Activated CD4-positive, alpha-beta memory T cell treated with anti-CD3 and anti-CD28 coated beads for 36 hours (primary cell): ENCODE results near the gene FAAP20. TPM values are rescaled to one million over a fixed set of nuclear protein-coding genes. Genes with fewer than 3 reads are reported as not detected.

ENCODE experiments used
- CTCF ChIA-PET: fragments of 350-600 bp; sonication (Branson Sonifier 250); formaldehyde crosslinking; loops from one replicate; lab custom pipeline; 2021; ENCODE audit warnings: antibody characterized with exemption, inconsistent platforms; lab: Charles Lee
- POLR2A ChIA-PET: fragments of 350-600 bp; sonication (Branson Sonifier 250); formaldehyde crosslinking; loops from one replicate; lab custom pipeline; 2021; ENCODE audit warnings: antibody characterized with exemption; lab: Charles Lee
- DNase-seq: peaks from one replicate; pipeline ENCODE4 v3.0.0-alpha.2; 2020
- H3K27ac Mint-ChIP-seq: one replicate; pipeline ENCODE4 v1.8.0; 2021; ENCODE audit warnings: mixed read lengths
- H3K27me3 Mint-ChIP-seq: one replicate; pipeline ENCODE4 v1.8.0; 2021; ENCODE audit warnings: mixed read lengths
- H3K36me3 Mint-ChIP-seq: one replicate; pipeline ENCODE4 v1.8.0; 2021; ENCODE audit warnings: mixed read lengths
- H3K4me1 Mint-ChIP-seq: one replicate; pipeline ENCODE4 v1.8.0; 2021; ENCODE audit warnings: low read depth, mixed read lengths
- H3K4me3 Mint-ChIP-seq: one replicate; pipeline ENCODE4 v1.8.0; 2021; ENCODE audit warnings: mild to moderate bottlenecking, mixed read lengths
- H3K9me3 Mint-ChIP-seq: one replicate; pipeline ENCODE4 v1.8.0; 2021; ENCODE audit warnings: mixed read lengths
- intact Hi-C: fragments of 100-400 bp; cut with micrococcal nuclease; formaldehyde crosslinking; loops from one replicate; pipeline ENCODE4 v1.15.1; 2023
- total RNA-seq, 2 experiments: library from RNA; stranded (reverse); gene quantifications; one replicate each; pipeline ENCODE4 v1.2.3, GENCODE V29; 2021

The FAAP20 gene
- 10 to 100 TPM; 64.9 to 69.8 TPM for total RNA-seq

- H3K4me1 Mint-ChIP-seq, result peaks cover 33% of the 10 kb centered on the region
- H3K4me3 Mint-ChIP-seq, result peak within 1 kb of the TSS; percentile 80
- ChIA-PET CTCF (interaction anchor here (0.6 to 17.1 kb wide), 39 partner anchors 10 to 592 kb away, joined by 3 to 409 read pairs (median 4); partner anchors contain the start of genes MORN1, PEX10, RER1 and SKI), POLR2A (interaction anchor here (0.6 to 1.7 kb wide), 7 partner anchors 20 to 591 kb away, joined by 3 to 12 read pairs (median 4); partner anchors contain the start of genes MORN1, RER1 and SKI)
- peak; percentile 84 for DNase-seq
- H3K27ac Mint-ChIP-seq, result peak within 1 kb of the TSS; percentile 94
- no peaks in the 10 kb centered on the region for H3K9me3 Mint-ChIP-seq
- H3K27me3 Mint-ChIP-seq, result no peaks in the 10 kb centered on the region
- intact Hi-C loops, result loop anchor here (2.0 kb wide), 1 partner anchor 40 kb away; no protein-coding TSS in a partner anchor
- peaks cover 2% of the 10 kb centered on the region for H3K36me3 Mint-ChIP-seq
Measured at GRCh38 chr1:2194319-2194897, at the start of gene FAAP20. Gene FAAP20, minus strand, starts transcription at chr1:2194772. Its CDS starts 23 bp downstream, at chr1:2194749.

- no peak for DNase-seq
- intact Hi-C loops, result no loop called here
Measured at GRCh38 chr1:2242814-2243725, 48.5 kb upstream of the FAAP20 start.

GRCh38 chr1:2241820-2242219 lies 47.2 kb upstream of the FAAP20 start:
- Mint-ChIP-seq H3K36me3 (peaks cover 8% of the 10 kb centered on the region), H3K27ac (peak overlapping the region; percentile 10), H3K4me3 (no peak overlapping the region), H3K4me1 (peaks cover 88% of the 10 kb centered on the region), H3K9me3 (no peaks in the 10 kb centered on the region), H3K27me3 (no peaks in the 10 kb centered on the region)
- ChIA-PET CTCF (no interaction called here), POLR2A (interaction anchor here (1.4 kb wide), 2 partner anchors 12 to 58 kb away, joined by 3 read pairs; no protein-coding TSS in a partner anchor)
- intact Hi-C loops, result no loop called here
- DNase-seq, result no peak

More at GRCh38 chr1:2242814-2243725, 48.5 kb upstream of the FAAP20 start:
- Mint-ChIP-seq H3K9me3 (no peaks in the 10 kb centered on the region), H3K4me3 (no peak overlapping the region), H3K27me3 (no peaks in the 10 kb centered on the region), H3K36me3 (peaks cover 8% of the 10 kb centered on the region), H3K27ac (no peak overlapping the region), H3K4me1 (peaks cover 86% of the 10 kb centered on the region)
- CTCF ChIA-PET, result no interaction called here
- POLR2A ChIA-PET, result no interaction called here

- intact Hi-C loops, result no loop called here
- H3K36me3 Mint-ChIP-seq, result peaks cover 7% of the 10 kb centered on the region
- H3K4me1 Mint-ChIP-seq, result peaks cover 91% of the 10 kb centered on the region
- CTCF ChIA-PET, result interaction anchor here (0.5 to 1.1 kb wide), 3 partner anchors 45 to 60 kb away, joined by 3 read pairs; partner anchors contain the start of gene FAAP20
- peak overlapping the region; percentile 76 for H3K27ac Mint-ChIP-seq
- POLR2A ChIA-PET, result interaction anchor here (0.5 to 1.4 kb wide), 7 partner anchors 9 to 971 kb away, joined by 3 to 4 read pairs (median 3); no protein-coding TSS in a partner anchor
- peak overlapping the region; percentile 9 for H3K4me3 Mint-ChIP-seq
- no peaks in the 10 kb centered on the region for H3K27me3 Mint-ChIP-seq
- peak; percentile 59 for DNase-seq
- no peaks in the 10 kb centered on the region for H3K9me3 Mint-ChIP-seq
Measured at GRCh38 chr1:2240270-2241156, 45.9 kb upstream of the FAAP20 start.

- no peak for DNase-seq
- peaks cover 92% of the 10 kb centered on the region for H3K4me1 Mint-ChIP-seq
- CTCF ChIA-PET, result no interaction called here
- no peaks in the 10 kb centered on the region for H3K9me3 Mint-ChIP-seq
- peaks cover 7% of the 10 kb centered on the region for H3K36me3 Mint-ChIP-seq
- intact Hi-C loops, result no loop called here
- H3K27ac Mint-ChIP-seq, result peak overlapping the region; percentile 76
- no peaks in the 10 kb centered on the region for H3K27me3 Mint-ChIP-seq
- POLR2A ChIA-PET, result interaction anchor here (1.1 kb wide), 1 partner anchor 61 kb away, joined by 3 read pairs; no protein-coding TSS in a partner anchor
- H3K4me3 Mint-ChIP-seq, result no peak overlapping the region
Measured at GRCh38 chr1:2239384-2239985, 44.9 kb upstream of the FAAP20 start.

GRCh38 chr1:2239013-2239370 lies 44.4 kb upstream of the FAAP20 start:
- no peak for DNase-seq
- Mint-ChIP-seq H3K27ac (peak overlapping the region; percentile 28), H3K9me3 (no peaks in the 10 kb centered on the region), H3K4me1 (peaks cover 94% of the 10 kb centered on the region), H3K27me3 (no peaks in the 10 kb centered on the region), H3K4me3 (no peak overlapping the region), H3K36me3 (peaks cover 10% of the 10 kb centered on the region)
- ChIA-PET CTCF (no interaction called here), POLR2A (no interaction called here)
- intact Hi-C loops, result no loop called here

- ChIA-PET POLR2A (no interaction called here), CTCF (no interaction called here)
- intact Hi-C loops, result no loop called here
- Mint-ChIP-seq H3K36me3 (peaks cover 10% of the 10 kb centered on the region), H3K27me3 (no peaks in the 10 kb centered on the region), H3K4me1 (peaks cover 95% of the 10 kb centered on the region), H3K4me3 (no peak overlapping the region), H3K9me3 (no peaks in the 10 kb centered on the region), H3K27ac (no peak overlapping the region)
- no peak for DNase-seq
Measured at GRCh38 chr1:2238361-2239012, 43.9 kb upstream of the FAAP20 start.

GRCh38 chr1:2237773-2238172 lies 43.2 kb upstream of the FAAP20 start:
- no peaks in the 10 kb centered on the region for H3K9me3 Mint-ChIP-seq
- ChIA-PET POLR2A (interaction anchor here (1.0 kb wide), 1 partner anchor 9 kb away, joined by 3 read pairs; no protein-coding TSS in a partner anchor), CTCF (interaction anchor here (0.7 kb wide), 1 partner anchor 43 kb away, joined by 5 read pairs; the partner anchor contains the start of gene FAAP20)
- H3K36me3 Mint-ChIP-seq, result peaks cover 11% of the 10 kb centered on the region
- no peak overlapping the region for H3K4me3 Mint-ChIP-seq
- H3K4me1 Mint-ChIP-seq, result peaks cover 93% of the 10 kb centered on the region
- H3K27ac Mint-ChIP-seq, result peak overlapping the region; percentile 80
- H3K27me3 Mint-ChIP-seq, result no peaks in the 10 kb centered on the region
- intact Hi-C loops, result no loop called here
- no peak for DNase-seq

GRCh38 chr1:2236695-2237677 lies 42.4 kb upstream of the FAAP20 start:
- intact Hi-C loops, result no loop called here
- H3K9me3 Mint-ChIP-seq, result no peaks in the 10 kb centered on the region
- H3K27me3 Mint-ChIP-seq, result no peaks in the 10 kb centered on the region
- peak; percentile 69 for DNase-seq
- peaks cover 13% of the 10 kb centered on the region for H3K36me3 Mint-ChIP-seq
- H3K27ac Mint-ChIP-seq, result peak overlapping the region; percentile 80
- ChIA-PET POLR2A (interaction anchor here (1.0 kb wide), 1 partner anchor 8 kb away, joined by 3 read pairs; no protein-coding TSS in a partner anchor), CTCF (interaction anchor here (0.6 to 1.3 kb wide), 3 partner anchors 16 to 144 kb away, joined by 3 to 5 read pairs (median 5); partner anchors contain the start of gene FAAP20)
- peak overlapping the region; percentile 9 for H3K4me3 Mint-ChIP-seq
- H3K4me1 Mint-ChIP-seq, result peaks cover 90% of the 10 kb centered on the region
